ENCODE results near the gene PCA3. TPM values are rescaled to one million over a fixed set of nuclear protein-coding genes. Genes with fewer than 3 reads are reported as not detected.

The PCA3 gene
- total and polyA plus RNA-seq, 9 of the 15 experiments (the other 6 are each of a cell fraction or from before 2014, with no cell fraction given), result not detected

DNA sequence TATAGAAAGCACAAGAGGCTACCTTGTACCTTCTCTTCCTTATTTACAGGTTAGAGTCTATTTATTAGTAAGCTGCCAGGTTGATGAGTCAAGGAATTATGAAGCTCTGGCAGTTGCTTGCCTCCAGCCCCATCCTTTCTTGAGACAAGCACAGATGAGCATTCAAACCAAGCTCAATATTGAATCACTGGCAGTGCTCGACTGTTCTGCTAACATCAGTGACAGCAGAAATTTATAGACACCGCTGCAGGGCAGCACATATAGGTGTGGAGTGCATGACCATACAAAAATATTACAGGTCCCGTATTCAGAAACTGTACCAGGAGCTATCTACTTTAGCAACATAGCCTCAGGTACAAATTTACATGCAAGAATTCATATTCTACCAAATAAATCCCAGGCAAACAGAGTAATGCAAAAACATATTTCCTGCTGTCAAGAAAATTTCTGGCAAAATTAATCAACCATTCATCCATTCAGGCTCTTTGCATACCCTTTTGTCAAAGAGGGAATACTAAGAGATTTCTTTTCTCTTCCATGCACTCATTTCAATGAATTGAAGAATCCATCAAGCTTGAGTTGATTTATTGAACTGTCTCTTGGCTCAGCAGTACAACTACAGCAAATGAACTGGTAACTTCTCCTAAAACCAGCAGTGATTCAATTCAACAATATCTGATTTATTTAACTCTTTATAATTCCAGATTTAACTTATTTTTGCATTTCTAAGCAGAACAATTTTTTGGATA lies 26.9 kb upstream of the PCA3 start:
- no peaks in the 10 kb centered on the region for H3K9me1 ChIP-seq (ENCODE audit: control insufficient read depth, insufficient read depth, low read length)
- no peak for TF ChIP-seq ZNF12 (CRISPR knock-in tag; IDR thresholded peaks at IDR 0.05)
- TF ChIP-seq ELK1 (CRISPR knock-in tag; IDR thresholded peaks at IDR 0.05), result no peak
- TF ChIP-seq ATF2 (CRISPR knock-in tag; IDR thresholded peaks at IDR 0.05), result no peak
- TF ChIP-seq NFE2L1 (tag; IDR thresholded peaks at IDR 0.05; ENCODE audit: borderline replicate concordance, low read depth), result no peak
- no peak for TF ChIP-seq HNRNPUL1 (IDR thresholded peaks at IDR 0.05; ENCODE audit: low read length)
- TF ChIP-seq RBM22 (IDR thresholded peaks at IDR 0.05; ENCODE audit: low read depth, low read length, poor library complexity, severe bottlenecking), result no peak
- no peak for TF ChIP-seq BRF2 (IDR thresholded peaks at IDR 0.05; ENCODE audit: borderline replicate concordance, insufficient read depth, insufficient read length)
- no peak for TF ChIP-seq RFX5 (IDR thresholded peaks at IDR 0.05; ENCODE audit: low read depth, low read length)
- TF ChIP-seq CEBPB (tag; IDR thresholded peaks at IDR 0.05), result no peak
- no peak for TF ChIP-seq BRCA1 (IDR thresholded peaks at IDR 0.05)
- TF ChIP-seq BRCA1 (CRISPR knock-in tag; IDR thresholded peaks at IDR 0.05), result no peak
- TF ChIP-seq SIRT6 (IDR thresholded peaks at IDR 0.05; ENCODE audit: low read depth, low read length), result no peak
- TF ChIP-seq JUND (IDR thresholded peaks at IDR 0.05; ENCODE audit: borderline replicate concordance, low read depth, low read length), result no peak
- TF ChIP-seq JUND (tag; IDR thresholded peaks at IDR 0.05; ENCODE audit: borderline replicate concordance, low read depth, low read length), result no peak
- no peak for TF ChIP-seq SUPT5H (IDR thresholded peaks at IDR 0.05)
- no peak for TF ChIP-seq NCOA4 (IDR thresholded peaks at IDR 0.05; ENCODE audit: partially characterized antibody)
- no peak for TF ChIP-seq NCOA2 (IDR thresholded peaks at IDR 0.05; ENCODE audit: partially characterized antibody in 2 of 2)
- no peak overlapping the region for H3K4me3 ChIP-seq
- no peaks in the 10 kb centered on the region for H3K4me1 ChIP-seq (replicated peaks in 1 of 2; ENCODE audit: control insufficient read depth in 2 of 2, insufficient read depth in 2 of 2, low read length in 2 of 2)
- no peak overlapping the region for H2AFZ ChIP-seq (ENCODE audit: low read depth, low read length)
- no peaks in the 10 kb centered on the region for H3K36me3 ChIP-seq (ENCODE audit: control insufficient read depth, insufficient read depth, low read length)
- H3K4me2 ChIP-seq (ENCODE audit: insufficient read depth, low read length), result no peak overlapping the region
- POLR2A ChIA-PET, result interaction anchor here (0.8 kb wide), 1 partner anchor 233 kb away, joined by 4 read pairs; no protein-coding TSS in a partner anchor
- DNase-seq (ENCODE audit: extremely low read depth in 1 of 4, low spot score in 3 of 4) (no peak), ATAC-seq (no peak), FAIRE-seq (no peak)
- no peak overlapping the region for H3K27ac ChIP-seq (ENCODE audit: extremely low read depth, low read depth, low read length)
- H4K20me1 ChIP-seq (replicated peaks; ENCODE audit: control insufficient read depth, insufficient read depth, low read length), result no peaks in the 10 kb centered on the region
- BruUV-seq (replicated peaks), result no TSS peak
- in situ Hi-C loops (cut with MboI) (no loop called here), intact Hi-C loops (cut with micrococcal nuclease) (no loop called here)
- 2% methylated on average over 3 of the region's 3 CpGs for WGBS (ENCODE audit: insufficient coverage, low coverage, missing lambda C conversion rate)
- CTCF ChIA-PET (ENCODE audit: low intra/inter-chr PET ratio), result no interaction called here
- H3K27me3 ChIP-seq (ENCODE audit: control insufficient read depth in 2 of 2, insufficient read depth in 2 of 2, low read length in 2 of 2), result no peaks in the 10 kb centered on the region; a peak in 1 of 5 replicates
- no peaks in the 10 kb centered on the region for H3K9me3 ChIP-seq (replicated peaks; ENCODE audit: control insufficient read depth, insufficient read depth, low read depth, low read length)
- H3K79me2 ChIP-seq (ENCODE audit: control insufficient read depth, insufficient read depth, low read length), result no peaks in the 10 kb centered on the region
- no peak overlapping the region for H3K9ac ChIP-seq (ENCODE audit: insufficient read depth in 1 of 2, low read depth in 2 of 2, low read length in 2 of 2)
